Stimulated activated CD8-positive, alpha-beta memory T cell treated with anti-CD3 and anti-CD28 coated beads, Interleukin-12 subunit alpha, Interleukin-12 subunit beta, amount 100 ng/mL, for 24 hours (primary cell): ENCODE data around the gene KLHDC7A.

Experiments used
- DNase-seq: peaks from one replicate; pipeline ENCODE4 v3.0.0-alpha.2; 2020; ENCODE audit errors: extremely low read depth

The KLHDC7A gene

DNA sequence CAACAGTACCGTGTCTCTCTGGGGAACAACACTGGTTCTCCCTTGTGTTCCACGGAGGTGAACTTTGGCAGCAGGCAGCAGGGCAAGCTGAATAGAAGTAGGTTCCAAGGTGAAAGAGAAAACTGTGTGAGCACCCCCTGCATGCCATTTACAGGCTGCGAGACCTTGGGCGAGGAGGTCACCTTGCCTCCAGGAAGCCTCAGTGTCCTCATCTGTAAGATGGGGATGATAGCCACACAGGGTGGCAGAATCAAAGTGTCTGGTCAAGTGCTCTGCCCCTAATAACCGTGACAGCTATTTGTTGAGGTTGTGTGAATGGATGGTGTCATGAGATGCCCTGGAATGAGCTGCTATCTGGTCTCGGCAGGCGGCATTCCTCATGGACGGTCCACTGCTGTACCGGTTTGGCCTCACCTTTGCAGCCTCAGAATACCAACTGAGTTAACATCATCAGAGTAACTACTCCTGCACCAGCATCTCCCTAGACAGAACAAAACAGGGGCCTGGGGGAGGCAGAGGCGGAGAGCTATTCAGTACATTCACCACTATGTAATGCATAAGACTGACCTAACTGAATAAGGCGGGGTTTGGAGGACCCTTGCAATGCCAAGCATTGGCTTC is 7.4 kb upstream of the KLHDC7A start:
- DNase-seq, result no peak

DNA sequence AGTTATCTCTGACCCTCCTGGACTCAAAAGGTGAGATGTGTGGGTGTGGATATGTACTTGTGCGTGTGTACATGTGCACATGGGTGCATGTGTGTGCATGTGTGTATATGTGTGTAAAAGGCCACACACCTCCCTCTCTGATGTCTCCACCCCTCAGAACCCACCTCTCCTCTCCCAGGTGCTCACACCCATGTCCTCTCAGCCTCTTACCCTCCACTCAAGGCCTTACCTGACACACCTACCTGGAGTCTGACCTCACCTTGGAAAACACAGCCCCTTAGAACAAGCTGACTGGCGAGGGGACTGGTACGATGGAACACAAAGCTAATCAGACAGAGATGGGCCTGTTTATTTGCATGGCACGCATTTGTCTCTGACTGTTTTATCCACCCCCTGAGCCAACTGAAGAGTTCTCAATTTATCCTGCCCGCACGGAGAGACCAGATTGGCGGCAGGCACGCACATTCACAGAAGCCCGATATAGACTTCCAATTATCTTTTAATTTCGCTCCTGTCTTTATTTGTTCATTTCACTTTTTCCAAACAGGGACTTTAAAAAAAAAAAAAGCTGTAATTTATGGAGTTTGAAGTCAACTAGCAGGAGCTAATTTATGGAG is 6.1 kb upstream of the KLHDC7A start:
- no peak for DNase-seq

DNA sequence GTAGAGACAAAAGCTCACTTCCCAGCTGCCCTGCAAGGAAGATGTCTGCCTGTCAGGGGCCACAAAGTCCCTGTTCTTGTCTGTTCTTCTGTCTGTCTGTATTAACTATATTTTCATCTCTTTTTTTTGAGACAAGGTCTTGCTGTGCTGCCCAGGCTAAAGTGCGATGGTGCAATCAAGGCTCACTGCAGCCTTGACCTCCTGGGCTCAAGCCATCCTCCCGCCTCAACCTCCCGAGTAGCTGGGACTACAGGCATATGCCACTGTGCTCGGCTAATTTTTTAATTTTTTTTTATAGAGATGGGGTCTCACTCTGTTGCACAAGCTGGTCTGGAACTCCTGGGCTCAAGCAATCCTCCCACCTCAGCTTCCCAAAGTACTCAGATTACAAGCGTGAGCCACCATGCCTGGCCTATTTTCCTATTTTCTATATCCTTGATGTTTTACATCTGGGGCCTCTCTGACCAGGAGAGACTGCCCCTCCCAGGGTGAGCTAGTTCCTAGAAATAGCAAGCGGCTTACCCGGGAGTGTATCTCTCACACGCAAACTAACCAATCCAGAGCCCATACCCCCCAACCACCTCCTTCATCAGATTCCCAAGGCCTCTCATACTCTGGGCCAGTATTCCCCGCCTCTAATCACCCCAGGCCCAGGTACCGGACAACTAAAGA is 5.4 kb upstream of the KLHDC7A start:
- no peak for DNase-seq

DNA sequence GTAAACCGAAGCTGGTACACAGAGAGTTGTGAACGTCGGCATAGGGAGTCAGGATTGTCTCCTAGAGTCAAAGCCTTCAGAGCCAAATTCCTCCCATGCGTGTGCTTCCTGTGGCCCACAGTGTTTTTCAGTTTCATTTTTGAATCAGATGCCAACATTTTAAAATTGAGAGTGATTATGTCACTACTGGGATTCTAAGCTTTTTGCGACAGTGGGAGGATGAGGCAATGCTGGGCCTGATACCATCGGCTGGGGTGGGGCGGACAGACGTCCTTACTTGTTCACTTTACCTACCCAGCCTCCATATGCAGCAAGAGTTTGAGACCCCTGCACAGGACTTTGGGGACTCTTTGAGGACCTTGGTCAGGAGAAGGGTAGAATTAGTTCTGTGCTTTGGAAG is 1.3 kb upstream of the KLHDC7A start:
- DNase-seq, result no peak

DNA sequence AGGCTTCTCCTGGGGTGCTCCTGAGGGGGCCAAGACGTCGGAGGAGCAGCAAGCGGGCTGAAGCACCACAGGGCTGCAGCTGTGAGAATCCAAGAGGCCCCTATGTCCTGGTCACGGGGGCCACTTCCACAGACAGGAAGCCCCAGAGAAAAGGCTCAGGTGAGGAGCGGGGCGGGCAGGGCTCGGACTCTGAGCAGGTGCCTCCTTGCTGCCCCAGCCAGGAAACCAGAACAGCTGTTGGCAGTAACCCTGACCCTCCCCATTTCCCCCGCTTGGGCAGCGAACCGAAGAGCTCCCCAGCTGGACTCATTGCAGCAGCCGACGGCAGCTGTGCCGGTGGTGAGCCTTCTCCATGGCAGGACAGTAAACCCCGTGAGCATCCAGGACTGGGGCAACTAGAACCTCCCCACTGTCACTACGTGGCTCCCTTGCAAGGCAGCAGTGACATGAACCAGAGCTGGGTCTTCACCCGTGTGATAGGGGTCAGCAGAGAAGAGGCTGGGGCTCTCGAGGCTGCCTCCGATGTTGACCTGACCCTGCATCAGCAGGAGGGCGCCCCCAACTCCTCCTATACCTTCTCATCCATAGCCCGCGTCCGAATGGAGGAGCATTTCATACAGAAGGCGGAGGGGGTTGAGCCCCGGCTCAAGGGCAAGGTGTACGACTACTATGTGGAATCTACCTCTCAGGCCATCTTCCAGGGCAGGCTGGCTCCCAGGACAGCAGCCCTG is 625 bp downstream of the KLHDC7A start:
- no peak for DNase-seq

DNA sequence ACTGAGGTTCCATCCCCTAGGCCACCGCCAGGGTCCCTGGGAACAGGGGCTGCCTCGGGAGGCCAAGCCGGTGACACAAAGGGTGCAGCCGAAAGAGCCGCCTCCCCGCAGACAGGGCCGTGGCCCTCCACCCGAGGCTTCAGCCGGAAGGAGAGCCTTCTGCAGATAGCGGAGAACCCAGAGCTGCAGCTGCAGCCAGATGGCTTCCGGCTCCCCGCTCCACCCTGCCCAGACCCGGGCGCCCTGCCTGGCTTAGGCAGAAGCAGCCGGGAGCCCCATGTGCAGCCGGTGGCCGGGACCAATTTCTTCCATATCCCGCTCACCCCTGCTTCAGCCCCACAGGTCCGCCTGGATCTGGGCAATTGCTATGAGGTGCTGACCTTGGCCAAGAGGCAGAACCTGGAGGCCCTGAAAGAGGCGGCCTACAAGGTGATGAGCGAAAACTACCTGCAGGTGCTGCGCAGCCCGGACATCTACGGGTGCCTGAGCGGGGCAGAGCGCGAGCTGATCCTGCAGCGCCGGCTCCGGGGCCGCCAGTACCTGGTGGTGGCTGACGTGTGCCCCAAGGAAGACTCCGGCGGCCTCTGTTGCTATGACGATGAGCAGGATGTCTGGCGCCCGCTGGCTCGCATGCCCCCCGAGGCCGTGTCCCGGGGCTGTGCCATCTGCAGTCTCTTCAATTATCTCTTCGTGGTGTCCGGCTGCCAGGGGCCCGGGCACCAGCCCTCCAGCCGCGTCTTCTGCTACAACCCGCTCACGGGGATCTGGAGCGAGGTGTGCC is 1.4 kb downstream of the KLHDC7A start:
- no peak for DNase-seq

DNA sequence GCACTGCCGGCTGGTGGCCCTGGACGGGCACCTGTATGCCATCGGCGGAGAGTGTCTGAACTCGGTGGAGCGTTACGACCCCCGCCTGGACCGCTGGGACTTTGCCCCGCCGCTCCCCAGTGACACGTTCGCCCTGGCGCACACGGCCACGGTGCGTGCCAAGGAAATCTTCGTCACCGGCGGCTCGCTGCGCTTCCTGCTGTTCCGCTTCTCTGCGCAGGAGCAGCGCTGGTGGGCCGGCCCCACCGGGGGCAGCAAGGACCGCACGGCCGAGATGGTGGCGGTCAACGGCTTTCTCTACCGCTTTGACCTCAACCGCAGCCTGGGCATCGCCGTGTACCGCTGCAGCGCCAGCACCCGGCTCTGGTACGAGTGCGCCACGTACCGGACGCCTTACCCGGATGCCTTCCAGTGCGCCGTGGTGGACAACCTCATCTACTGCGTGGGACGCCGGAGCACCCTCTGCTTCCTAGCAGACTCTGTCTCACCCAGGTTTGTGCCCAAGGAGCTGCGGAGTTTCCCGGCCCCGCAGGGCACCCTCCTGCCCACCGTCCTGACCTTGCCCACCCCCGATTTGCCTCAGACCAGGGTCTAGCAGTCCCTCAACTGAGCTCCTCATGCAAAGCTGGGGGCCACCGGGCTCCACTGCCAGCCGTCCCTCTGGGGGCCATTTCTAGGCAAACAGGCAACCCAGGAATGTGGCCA is 2.1 kb downstream of the KLHDC7A start:
- no peak for DNase-seq

DNA sequence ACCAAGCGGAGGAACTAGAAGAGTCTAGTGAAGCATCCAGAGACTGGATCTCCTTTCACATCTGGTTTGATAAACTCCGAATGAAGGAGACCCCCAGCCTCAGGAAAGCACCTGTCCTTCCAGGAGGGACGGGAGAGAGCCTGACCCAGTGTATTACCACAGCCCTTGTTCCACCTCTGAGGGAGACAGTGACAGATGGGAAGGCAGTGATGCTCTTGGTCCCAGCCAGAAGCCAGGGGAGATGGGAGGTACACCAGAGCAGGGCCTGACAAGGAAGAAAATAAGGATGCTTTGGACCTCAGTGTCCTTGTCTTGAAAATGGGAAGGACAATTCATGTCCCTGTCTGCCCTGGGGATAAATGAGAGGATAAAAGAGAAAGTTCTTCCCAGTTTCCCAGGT is 3.5 kb downstream of the KLHDC7A start:
- DNase-seq, result no peak

DNA sequence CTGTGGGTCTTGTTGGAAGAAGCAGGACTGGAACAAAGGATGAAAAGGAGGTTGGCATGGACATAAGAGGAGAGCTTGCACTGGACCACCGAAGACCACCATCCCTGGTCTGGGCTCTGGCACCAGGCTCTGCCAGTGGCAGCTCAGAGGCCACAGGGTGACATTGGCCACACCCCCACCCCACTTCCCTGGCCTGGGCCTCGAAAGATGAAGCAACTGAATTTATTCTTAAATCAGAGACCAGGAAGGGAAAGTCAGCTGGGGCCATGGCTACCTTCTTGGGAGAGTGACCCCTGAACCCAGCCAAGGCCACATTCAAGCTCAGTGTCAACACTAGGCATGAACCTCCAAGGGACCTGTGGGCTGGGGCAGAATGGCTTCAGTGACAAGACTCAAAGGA is 4.0 kb downstream of the KLHDC7A start:
- no peak for DNase-seq

DNA sequence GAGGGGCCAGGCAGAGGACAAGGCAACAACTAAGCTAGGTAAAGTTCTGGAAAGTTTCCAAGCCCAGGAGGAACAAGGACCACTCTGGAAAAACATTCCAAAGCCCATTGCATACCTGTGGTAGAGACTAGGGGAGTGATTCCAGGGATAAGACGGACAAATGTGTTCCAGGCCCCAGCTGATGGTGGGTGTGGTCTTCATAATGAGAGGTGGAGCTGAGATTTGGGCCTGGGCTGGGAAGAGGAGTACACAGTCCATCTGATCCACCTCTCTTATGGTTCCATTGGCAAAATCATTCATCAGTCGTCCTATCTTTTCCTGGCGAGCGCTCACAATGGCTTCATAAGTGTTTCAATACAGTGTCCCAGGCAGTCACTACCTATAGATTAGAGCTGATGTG is 4.5 kb downstream of the KLHDC7A start:
- DNase-seq, result no peak

DNA sequence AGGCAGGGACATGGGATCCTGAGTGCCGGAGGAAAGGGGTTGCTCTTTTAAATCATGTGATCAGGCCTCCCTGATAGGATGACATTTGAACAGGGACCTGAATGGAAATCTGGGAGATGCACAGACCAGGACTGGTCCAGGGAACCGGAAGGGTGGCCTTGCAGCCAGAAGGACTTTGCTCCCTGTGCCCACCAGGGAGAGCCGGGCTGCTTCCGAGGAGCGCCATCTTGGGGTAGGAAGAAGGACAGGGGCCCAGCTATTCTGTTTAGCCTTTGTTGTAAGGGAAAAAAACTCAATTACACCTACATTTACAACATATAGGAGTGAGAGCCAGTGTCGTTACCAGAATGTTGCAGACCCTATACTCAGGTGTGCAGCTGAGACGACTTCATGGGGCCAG is 5.5 kb downstream of the KLHDC7A start:
- no peak for DNase-seq

DNA sequence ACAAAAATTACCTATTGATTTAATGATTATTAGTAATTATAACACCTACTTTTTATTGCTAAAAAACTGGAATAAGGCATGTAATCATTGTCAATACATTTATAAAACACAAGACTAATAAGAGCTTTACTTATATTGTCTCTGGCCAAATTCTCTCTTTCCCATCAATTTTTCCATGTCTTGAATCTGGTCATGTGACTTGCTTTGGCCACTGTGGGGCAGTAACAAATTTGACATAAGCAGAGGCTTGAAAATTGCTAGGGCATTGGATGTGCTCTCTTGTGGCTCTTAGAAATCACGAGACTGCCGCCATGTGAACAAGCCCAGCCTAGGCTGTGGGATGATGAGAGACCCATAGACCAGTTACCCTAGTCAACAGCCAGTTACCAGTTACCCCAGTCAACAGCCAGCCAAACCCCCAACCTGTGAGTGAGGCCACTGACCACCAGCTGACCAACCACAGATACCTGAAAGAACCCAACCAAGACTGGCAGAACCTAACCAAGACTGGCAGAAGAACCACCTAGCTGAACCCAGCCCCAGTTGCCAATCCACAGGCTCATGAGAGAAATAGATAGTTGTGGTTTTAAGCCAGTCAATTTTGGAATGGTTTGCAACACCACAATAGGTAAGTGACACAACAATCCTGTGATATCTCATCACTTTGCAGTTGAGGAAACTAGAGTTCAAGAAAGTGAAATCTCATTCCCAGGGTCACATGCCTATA is 8.8 kb downstream of the KLHDC7A start:
- no peak for DNase-seq

DNA sequence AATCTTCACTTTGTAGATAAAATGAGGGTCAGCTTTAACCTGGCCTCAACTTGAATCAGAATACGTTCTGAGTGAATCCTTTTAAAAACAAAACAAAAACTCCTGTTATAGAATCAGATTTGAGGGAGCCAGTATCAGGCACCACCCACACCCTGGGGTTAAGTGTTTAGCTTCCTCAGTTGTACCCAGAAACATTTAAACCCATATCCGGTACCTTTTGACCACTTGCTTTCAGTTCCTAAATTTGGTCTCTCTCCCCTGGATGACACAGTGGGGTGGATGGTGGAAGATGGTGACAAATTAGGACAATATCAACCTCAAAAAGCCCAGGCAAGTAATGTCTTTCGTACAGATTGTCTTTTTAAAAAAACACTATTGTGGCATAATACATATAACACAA is 10.4 kb downstream of the KLHDC7A start:
- DNase-seq, result no peak

DNA sequence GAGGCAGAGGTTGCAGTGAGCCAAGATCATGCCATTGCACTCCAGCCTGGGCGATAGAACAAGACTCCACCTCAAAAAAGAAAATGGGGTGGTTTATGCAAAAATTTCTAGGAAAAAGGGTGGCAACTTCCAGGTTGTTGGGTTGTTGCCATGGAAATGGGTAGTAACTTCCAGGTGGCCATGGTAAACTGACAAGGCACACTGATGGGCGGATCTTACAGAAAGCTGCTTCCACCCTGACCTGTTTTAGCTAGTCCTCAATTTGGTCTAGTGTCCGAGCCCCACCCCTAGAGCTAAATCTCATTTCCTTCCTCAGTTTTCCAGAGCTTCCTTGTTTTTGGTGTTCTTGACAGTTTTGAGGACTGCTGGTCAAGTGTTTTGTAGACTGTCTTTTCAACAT is 13.6 kb downstream of the KLHDC7A start:
- no peak for DNase-seq

DNA sequence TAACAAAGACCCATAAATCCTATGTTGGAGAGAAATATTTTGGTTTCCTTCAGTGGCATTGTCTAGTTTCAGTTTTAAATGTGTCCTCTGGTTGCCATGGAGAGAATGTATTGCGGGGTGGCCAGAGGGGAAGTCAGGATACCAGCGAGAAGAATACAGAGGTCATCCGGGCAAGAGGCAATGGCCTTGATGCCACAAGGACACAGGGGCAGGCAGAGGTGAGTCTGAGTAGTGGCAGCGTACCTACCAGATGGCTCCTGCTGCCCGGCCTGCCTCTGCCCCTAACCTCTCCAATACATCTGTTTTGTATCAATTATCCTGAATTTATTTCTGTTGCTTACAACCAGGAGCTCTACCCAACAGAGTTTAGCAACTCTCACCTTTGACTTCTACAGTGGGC is 14.9 kb downstream of the KLHDC7A start:
- DNase-seq, result no peak

DNA sequence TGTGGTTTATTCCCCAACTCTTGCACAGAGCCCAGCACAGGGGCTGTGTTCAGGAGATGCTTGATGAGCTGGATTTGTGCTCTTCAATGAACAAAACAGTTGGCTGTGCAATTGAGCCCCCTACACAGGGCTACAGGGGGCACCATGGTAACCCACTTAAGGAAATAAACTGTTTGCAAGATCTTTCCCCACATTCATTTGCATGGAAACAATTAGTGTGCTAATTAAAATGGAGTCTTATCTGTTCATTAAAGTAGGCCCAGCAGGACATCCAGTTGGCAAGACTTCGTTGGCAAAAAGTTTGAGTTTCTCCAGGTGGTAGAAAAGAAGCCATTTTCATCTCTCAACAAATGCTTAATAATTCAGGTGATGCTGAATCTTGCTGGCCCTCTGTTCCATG is 15.3 kb downstream of the KLHDC7A start:
- no peak for DNase-seq

DNA sequence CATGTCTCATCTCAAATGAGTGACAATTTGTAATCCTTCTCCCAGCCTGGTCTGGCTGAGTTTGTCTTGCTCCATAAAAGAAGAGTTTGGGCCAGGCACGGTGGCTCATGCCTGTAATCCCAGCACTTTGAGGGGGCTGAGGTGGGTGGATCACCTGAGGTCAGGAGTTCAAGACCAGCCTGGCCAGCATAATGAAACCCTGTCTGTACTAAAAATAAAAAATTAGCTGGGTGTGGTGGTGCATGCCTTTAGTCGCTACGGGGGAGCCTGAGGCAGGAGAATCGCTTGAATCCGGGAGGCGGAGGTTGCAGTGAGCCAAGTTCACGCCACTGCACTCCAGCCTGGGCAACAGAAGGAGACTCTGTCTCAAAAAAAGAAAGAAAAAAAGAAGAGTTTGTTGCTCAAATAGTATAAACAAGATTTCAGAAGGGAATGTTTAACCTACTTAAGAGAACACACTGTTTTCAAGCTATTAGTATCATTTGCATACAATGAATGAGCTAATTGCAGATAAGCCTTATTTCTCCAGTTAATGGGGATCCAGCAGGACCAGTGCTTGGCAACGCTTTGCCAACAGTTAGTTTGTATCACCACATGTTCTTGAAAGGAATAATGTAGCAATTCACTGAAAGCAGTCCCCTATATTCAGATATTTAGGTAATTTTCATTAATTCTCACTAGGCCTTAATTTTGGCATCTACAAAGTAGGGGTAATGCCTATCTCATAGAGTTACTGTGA is 15.9 kb downstream of the KLHDC7A start:
- no peak for DNase-seq

DNA sequence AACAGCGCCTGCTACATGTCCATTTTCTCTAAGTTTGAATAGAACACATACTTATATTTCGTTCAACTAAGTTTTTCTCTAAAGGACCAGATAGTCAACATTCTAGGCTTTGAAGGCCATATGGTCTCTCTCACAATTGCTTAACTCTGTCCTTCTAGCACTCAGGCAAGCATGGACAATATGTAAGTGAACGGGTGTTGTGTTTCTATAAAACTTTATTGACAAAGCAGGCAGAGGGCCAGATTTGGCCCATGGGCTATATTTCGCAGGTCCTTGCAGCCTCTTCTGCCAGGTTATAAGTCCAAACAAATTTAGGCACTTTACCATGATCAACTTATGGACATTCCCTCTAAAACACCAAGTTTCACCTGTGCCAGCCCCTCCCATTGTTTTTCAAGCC is 21.1 kb downstream of the KLHDC7A start:
- no peak for DNase-seq

DNA sequence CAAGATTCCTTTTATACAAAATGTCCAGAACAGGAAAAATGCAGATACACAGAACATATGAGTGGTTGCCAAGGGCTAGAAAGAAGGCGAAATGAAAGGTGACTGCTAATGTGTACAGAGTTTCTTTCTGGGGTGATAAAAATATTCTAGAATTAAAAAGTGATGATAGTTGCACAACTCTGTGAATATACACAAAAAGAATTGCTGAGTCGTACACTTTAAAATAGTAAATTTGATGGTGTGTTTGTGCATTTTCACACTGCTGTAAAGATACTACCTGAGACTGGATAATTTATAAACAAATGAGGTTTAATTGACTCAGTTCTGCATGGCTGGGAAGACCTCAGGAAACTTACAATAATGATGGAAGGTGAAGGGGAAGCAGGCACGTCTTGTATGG is 23.9 kb downstream of the KLHDC7A start:
- no peak for DNase-seq

DNA sequence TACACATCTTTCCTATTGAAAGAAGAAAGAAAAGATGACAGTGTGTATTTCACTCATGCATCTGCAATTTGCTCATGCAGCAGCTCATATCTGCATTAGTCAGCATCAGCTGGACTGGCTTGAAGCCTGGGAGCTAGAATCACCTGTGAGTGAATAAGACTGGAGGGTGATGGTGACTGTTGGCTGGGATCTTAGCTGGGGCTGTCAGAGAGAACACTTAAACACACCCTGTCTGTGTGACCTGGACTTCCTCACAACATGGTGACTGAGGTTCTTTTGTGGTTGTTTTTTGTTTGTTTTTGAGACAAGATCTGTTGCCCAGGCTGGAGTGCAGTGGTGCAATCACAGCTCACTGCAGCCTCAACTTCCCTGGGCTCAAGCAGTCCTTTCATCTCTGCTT is 24.9 kb downstream of the KLHDC7A start:
- no peak for DNase-seq
